Activated CD8-positive, alpha-beta memory T cell treated with anti-CD3 and anti-CD28 coated beads, Interleukin-2, amount 50 U/mL, for 4 hours (primary cell): ENCODE data around the gene EMCN.
"Not testable (repeated sequence)": the region's sequence is repeated elsewhere in the genome, so short reads cannot be mapped to it uniquely, and the experiment has no call there.

Experiments
- DNase-seq: peaks from one replicate; pipeline ENCODE4 v3.0.0-alpha.2; 2020

EMCN gene

GRCh38 chr4:100372432-100372831, 145.4 kb downstream of the EMCN start:
- DNase-seq = no peak

DNA sequence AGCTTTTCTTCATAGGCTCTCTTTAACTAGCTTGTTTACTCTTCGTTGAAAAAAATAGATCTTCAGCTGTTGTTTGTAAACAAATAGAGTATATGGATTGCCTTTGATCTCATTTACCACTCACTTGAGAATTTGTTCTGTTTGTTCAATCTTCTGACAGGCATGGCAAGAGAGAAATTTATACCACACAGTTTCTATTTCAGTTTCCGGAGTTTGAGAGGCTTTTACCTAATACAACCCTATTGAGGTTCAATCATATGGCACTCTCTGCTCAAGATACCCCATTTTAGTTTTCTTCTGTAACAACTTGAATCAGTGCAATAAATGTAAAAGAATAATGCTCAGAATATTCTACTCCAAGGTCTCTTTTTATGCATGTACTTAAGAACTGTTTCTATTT, 148.0 kb downstream of the EMCN start:
- no peak for DNase-seq

GRCh38 chr4:100367451-100367850, 150.4 kb downstream of the EMCN start:
- no peak for DNase-seq

DNA sequence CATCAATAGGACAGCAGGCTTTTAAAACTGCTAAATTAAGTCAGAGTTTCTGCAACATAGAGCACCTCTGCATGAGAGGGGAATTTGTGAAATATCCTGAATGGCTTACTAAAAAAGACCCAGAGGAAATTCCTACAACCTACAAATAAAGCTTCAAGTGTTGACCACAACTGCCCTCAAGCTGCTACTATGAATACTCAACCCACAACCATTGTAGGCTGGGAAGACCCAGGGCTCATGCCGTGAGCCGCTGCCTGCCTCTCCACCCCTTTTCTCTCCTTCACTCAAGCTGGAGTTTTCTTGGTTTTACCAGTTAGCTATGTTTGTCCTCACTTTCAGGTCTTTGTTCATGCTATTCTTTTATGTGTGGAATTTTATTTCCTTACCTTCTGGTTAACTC, 151.6 kb downstream of the EMCN start:
- DNase-seq = no peak

- DNase-seq = no peak
Observed at GRCh38 chr4:100362366-100362765, 155.5 kb downstream of the EMCN start.

GRCh38 chr4:100361336-100361735, 156.5 kb downstream of the EMCN start:
- DNase-seq = no peak

GRCh38 chr4:100360211-100360610, 157.6 kb downstream of the EMCN start:
- no peak for DNase-seq

DNA sequence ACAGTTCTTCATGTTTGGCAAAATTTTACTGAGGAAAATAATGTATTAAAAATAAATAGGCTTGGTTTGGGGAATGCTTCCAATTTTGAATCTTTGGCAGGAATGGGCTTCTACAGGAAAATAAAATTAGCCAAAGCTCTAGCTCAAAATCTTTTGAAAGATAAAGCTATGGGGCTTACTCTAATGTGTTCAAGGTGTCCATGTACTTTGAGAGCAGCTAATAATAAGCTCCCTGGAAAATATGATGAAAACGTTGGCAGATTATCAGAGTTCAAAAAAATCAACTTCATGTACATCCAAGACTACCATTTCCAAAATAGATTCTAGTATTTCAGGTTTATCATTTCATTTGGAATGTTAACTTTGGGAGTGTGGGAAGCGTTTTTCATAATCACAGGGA, 158.4 kb downstream of the EMCN start:
- DNase-seq = no peak

DNA sequence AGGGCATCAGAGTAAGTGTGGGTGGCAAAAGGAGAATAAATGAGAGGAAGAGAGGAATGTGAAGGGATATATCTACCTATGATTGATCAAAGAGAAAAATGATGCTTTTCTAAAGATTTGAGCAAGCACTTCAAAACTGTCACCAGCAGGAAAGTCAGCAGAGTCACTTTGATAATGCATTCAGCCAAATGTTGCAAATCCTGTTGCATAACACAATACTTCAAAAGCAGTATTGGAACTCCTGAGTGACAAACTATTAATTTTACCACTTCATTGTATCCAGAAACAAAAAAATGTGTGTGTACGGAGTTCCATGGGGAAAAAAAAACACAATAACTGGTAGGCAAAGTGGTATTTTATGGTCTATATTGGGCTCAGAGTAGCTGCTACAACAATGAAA, 160.3 kb downstream of the EMCN start:
- no peak for DNase-seq

DNA sequence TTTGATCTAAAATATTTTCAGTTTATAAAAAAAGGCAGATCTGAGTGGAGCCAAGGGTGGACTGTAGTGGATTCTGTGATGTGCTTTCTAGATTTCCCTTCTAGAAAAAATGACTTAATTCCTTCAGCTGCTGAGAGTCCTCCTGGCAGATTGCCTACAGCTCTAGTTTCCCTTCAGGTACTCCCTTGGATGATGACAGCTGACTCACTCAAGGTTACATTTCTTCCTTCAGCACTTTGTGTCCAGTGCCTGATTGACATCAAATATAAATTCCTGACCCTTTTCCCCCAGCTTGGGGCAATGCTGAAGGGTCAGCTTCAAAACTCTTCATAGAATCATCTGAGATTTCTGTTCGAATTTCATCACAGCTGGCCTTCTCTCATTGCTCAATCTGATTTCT, 161.7 kb downstream of the EMCN start:
- DNase-seq = no peak

DNA sequence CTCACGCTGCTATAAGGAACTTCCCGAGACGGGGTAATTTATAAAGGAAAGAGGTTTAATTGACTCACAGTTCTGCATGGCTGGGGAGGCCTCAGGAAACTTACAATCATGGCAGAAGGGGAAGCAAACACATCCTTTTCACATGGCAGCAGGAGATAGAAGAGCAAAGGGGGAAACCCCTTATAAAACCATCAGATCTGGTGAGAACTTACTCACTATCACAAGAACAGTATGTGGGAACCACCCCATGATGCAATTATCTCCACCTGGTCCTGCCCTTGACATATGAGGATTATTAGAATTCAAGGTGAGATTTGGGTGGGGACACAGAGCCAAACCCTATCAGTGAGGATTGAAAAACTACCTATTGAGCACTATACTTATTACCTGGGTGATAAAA, 165.5 kb downstream of the EMCN start:
- not testable (repeated sequence) for DNase-seq

DNA sequence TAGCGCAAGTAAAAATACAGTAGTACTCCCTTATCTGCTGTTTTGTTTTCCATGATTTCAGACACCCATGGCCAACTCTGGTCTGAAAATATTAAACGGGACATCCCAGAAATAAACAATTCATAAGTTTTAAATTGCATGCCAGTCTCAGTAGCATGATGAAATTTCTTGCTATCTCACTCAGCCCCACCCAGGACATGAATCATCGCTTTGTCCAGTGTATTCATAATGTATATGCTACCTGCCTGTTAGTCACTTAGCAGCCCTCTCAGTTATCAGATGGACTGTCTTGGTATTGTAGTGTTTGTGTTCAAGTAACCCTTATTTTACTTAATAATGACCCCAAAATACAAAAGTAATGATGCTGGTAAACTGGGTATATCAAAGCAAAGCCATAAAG, 169.3 kb downstream of the EMCN start:
- DNase-seq = no peak

GRCh38 chr4:100347241-100347640, 170.6 kb downstream of the EMCN start:
- no peak for DNase-seq

DNA sequence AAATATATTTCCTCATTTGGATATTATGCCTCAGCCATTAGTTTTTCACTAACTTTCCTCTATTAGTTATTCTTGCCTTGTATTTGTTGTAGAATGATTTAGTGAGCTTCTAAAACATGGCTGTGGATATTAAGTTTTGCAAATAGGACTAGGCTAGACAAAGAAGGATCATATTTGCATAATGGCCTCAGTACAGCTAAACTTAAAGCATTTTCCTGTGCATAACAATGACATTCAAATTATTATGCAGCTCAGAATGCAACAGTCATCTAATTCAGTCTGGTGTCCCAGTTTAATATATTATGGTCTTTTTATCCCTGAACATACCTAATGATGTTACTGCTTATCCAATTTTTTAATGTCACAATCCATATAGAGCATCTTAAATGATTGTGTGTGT, 172.2 kb downstream of the EMCN start:
- DNase-seq = no peak
